ENCODE data around the gene GPR45.

GRCh38 chr2:105279126-105279525 is 37.6 kb downstream of the GPR45 start:
- TF ChIP-seq CTCF (IDR thresholded peaks at IDR 0.05) (no peak), POLR2A (IDR thresholded peaks at IDR 0.05) (no peak)
